T-helper 1 cell treated with Interleukin-12 subunit alpha and Interleukin-12 subunit beta and Interleukin-4 antibody, amounts not matched to agents 30 μg/mL and 1 μg/mL, for 36 hours (primary cell): ENCODE results near the gene ENTREP3.
A peak's percentile ranks its signal among the peaks of the same experiment; 100 is the strongest.
"Not testable (repeated sequence)": the region's sequence is repeated elsewhere in the genome, so short reads cannot be mapped to it uniquely, and the experiment has no call there.

Experiments used
- H3K27ac Mint-ChIP-seq: one replicate; pipeline ENCODE4 v1.8.0; 2021; ENCODE audit warnings: mild to moderate bottlenecking, mixed read lengths
- H3K27me3 Mint-ChIP-seq: one replicate; pipeline ENCODE4 v1.8.0; 2021; ENCODE audit warnings: low read depth, mixed read lengths
- H3K36me3 Mint-ChIP-seq: one replicate; pipeline ENCODE4 v1.8.0; 2021; ENCODE audit warnings: low read depth, mixed read lengths
- H3K4me1 Mint-ChIP-seq: one replicate; pipeline ENCODE4 v1.8.0; 2021; ENCODE audit warnings: low read depth, mixed read lengths
- H3K4me3 Mint-ChIP-seq: one replicate; pipeline ENCODE4 v1.8.0; 2021; ENCODE audit warnings: mild to moderate bottlenecking, moderate library complexity, mixed read lengths
- H3K9me3 Mint-ChIP-seq: one replicate; pipeline ENCODE4 v1.8.0; 2021; ENCODE audit warnings: mixed read lengths

ENTREP3 gene

GRCh38 chr1:155227261-155228095, 27.8 kb downstream of the ENTREP3 start:
- peak overlapping the region; percentile 95 for H3K4me3 Mint-ChIP-seq
- no peaks in the 10 kb centered on the region for H3K36me3 Mint-ChIP-seq
- peak overlapping the region; percentile 91 for H3K27ac Mint-ChIP-seq
- no peaks in the 10 kb centered on the region for H3K9me3 Mint-ChIP-seq
- H3K27me3 Mint-ChIP-seq = no peaks in the 10 kb centered on the region
- H3K4me1 Mint-ChIP-seq = peaks cover 21% of the 10 kb centered on the region

- no peaks in the 10 kb centered on the region for H3K27me3 Mint-ChIP-seq
- H3K4me1 Mint-ChIP-seq = peaks cover 21% of the 10 kb centered on the region
- H3K36me3 Mint-ChIP-seq = no peaks in the 10 kb centered on the region
- H3K9me3 Mint-ChIP-seq = no peaks in the 10 kb centered on the region
- peak overlapping the region; percentile 95 for H3K4me3 Mint-ChIP-seq
- peak overlapping the region; percentile 91 for H3K27ac Mint-ChIP-seq
These were observed 28.4 kb downstream of the ENTREP3 start for GRCh38 chr1:155226910-155227260.

DNA sequence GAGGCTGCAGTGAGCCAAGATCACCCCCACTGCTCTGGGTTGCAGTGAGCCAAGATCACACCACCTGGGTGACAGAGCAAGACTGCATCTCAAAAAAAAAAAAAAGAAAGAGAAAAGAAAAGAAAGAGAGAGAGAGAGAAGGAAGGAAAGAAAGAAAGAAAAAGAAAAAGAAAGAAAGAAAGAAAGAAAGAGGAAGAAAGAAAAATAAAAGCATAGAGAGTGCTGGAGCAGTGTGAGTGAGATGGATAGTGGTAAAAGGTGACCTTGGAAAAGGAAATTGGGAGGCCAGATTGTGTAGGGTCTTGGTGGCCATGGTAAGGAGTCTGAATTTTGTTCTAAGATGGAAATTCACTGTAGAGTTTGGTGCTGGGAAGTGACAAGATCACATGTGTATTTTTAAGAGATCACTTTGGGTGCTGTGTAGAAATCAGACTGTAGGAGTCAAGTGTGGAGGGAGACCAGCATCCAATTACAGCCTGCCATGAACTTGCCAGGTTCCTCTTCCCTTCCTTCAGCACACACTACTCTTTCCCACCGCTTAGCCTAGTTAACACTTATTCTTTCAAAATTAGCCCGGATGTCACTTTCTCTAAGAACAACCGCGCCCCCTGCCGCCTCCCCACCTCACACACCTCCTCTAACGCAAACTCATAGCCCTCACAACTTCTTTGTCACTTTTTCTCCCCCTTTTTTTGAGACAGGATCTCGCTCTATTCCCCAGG, 28.9 kb downstream of the ENTREP3 start:
- no peaks in the 10 kb centered on the region for H3K36me3 Mint-ChIP-seq
- peak overlapping the region; percentile 95 for H3K4me3 Mint-ChIP-seq
- H3K27me3 Mint-ChIP-seq = no peaks in the 10 kb centered on the region
- peak overlapping the region; percentile 91 for H3K27ac Mint-ChIP-seq
- H3K9me3 Mint-ChIP-seq = no peaks in the 10 kb centered on the region
- peaks cover 21% of the 10 kb centered on the region for H3K4me1 Mint-ChIP-seq

- not testable (repeated sequence) for H3K27ac Mint-ChIP-seq, H3K36me3 Mint-ChIP-seq, H3K9me3 Mint-ChIP-seq, H3K27me3 Mint-ChIP-seq
- Mint-ChIP-seq H3K4me1 (peaks cover 25% of the 10 kb centered on the region), H3K4me3 (peak overlapping the region; percentile 31)
These were observed 29.9 kb downstream of the ENTREP3 start for GRCh38 chr1:155225404-155225759.

DNA sequence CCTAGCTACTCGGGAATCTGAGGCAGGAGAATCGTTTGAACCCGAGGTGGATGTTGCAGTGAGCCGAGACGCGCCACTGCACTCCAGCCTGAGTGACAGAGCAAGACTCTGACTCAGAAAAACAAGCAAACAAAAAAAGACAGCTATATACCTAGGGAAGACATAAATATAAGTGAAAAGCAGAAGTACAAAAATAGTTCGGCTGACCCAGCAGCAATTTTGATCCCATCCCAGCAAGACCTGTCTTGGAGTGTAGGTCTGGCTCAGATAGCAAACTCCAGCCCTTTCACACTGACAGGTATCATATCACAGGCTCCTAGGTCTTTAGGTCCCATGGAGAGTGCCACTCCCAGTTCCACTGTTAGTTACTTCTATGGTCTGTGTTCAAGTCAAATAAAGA, 32.2 kb downstream of the ENTREP3 start:
- Mint-ChIP-seq H3K4me1 (peaks cover 40% of the 10 kb centered on the region), H3K27me3 (no peaks in the 10 kb centered on the region), H3K9me3 (no peaks in the 10 kb centered on the region), H3K27ac (no peak overlapping the region), H3K4me3 (no peak overlapping the region), H3K36me3 (no peaks in the 10 kb centered on the region)

DNA sequence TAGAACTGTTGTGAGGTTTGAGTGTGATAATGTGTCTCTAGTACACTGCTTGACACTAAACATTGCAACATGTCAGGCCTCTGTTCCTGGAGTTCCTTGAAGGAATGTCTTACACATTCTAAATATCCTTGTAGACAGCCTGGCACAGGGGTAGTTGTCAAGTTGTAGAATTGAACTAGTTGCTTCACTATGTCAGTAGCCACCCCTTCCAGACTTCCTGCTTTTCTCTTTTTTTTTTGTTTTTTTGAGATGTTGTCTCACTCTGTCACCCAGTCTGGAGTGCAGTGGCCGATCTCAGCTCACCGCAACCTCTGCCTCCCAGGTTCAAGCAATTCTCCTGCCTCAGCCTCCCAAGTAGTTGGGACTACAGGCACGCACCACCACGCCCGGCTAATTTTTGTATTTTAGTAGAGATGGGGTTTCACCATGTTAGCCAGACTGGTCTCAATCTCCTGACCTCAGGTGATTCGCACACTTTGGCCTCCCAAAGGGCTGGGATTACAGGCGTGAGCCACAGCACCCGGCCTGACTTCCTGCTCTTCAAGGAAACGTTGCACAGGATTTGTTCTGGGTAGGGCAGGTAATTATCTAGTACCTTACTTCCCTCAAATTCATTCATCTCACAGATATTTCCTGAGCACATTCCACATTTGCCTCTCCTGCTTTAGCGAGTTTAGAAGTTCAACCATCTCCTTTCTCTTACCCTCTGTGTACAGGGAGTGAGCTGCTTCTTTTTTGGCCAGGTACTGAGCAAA, 34.9 kb downstream of the ENTREP3 start:
- Mint-ChIP-seq H3K27ac (peak overlapping the region; percentile 84), H3K4me1 (peaks cover 25% of the 10 kb centered on the region)
- H3K4me3 Mint-ChIP-seq, H3K27me3 Mint-ChIP-seq, H3K36me3 Mint-ChIP-seq, H3K9me3 Mint-ChIP-seq: not testable (repeated sequence)

DNA sequence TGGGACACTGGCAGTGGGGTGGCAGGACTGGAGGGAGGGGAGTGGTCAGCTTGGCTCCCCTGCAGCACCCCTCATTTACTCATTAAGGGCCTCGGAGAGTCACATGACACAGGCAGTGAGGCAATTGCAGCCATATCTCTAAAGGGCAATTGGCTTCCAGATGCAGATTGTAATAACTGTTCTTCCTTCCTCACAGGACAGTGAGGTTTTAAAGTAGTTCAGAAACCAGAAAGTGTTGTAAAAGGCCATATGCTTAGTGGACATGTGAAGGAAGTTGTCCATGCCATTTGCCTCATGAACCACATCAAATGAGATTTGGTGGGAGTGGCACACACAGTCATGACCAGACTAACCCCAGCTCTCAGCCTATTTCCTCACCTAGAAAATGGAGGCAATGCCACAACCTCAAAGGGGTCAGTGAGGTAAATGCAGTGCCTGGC, 35.7 kb downstream of the ENTREP3 start:
- no peaks in the 10 kb centered on the region for H3K9me3 Mint-ChIP-seq
- H3K4me3 Mint-ChIP-seq = peak overlapping the region; percentile 17
- peaks cover 28% of the 10 kb centered on the region for H3K4me1 Mint-ChIP-seq
- peak overlapping the region; percentile 84 for H3K27ac Mint-ChIP-seq
- H3K27me3 Mint-ChIP-seq = no peaks in the 10 kb centered on the region
- H3K36me3 Mint-ChIP-seq = peaks cover 8% of the 10 kb centered on the region

- Mint-ChIP-seq H3K27ac (peak overlapping the region; percentile 84), H3K9me3 (no peaks in the 10 kb centered on the region), H3K27me3 (no peaks in the 10 kb centered on the region), H3K4me1 (peaks cover 28% of the 10 kb centered on the region), H3K36me3 (peaks cover 8% of the 10 kb centered on the region), H3K4me3 (peak overlapping the region; percentile 17)
These were observed 36.3 kb downstream of the ENTREP3 start for GRCh38 chr1:155218854-155219591.

DNA sequence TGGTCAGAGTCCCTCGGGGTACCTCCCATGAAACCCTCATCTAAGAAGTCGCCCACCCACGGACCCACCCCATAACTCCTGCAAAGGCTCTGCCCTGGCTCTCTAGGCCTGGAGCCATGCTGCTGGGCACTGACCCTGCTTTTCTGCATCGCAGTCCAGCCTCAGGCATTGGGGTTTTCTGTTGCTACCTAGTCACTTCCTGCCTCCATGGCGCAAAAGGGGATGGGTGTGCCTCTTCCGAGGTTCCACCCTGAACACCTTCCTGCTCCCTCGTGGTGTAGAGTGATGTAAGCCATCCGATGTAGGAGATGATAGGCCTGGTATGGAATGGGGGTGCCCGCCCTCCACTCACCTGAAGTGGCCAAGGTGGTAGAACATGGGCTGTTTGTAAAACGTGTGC, 40.6 kb downstream of the ENTREP3 start:
- H3K4me1 Mint-ChIP-seq = peaks cover 25% of the 10 kb centered on the region
- H3K27ac Mint-ChIP-seq = peak overlapping the region; percentile 88
- peaks cover 11% of the 10 kb centered on the region for H3K36me3 Mint-ChIP-seq
- H3K9me3 Mint-ChIP-seq, H3K27me3 Mint-ChIP-seq, H3K4me3 Mint-ChIP-seq: not testable (repeated sequence)

GRCh38 chr1:155212051-155212440, 43.2 kb downstream of the ENTREP3 start:
- H3K36me3 Mint-ChIP-seq = peaks cover 11% of the 10 kb centered on the region
- H3K4me1 Mint-ChIP-seq = peaks cover 25% of the 10 kb centered on the region
- H3K4me3 Mint-ChIP-seq, H3K27me3 Mint-ChIP-seq, H3K27ac Mint-ChIP-seq, H3K9me3 Mint-ChIP-seq: not testable (repeated sequence)

DNA sequence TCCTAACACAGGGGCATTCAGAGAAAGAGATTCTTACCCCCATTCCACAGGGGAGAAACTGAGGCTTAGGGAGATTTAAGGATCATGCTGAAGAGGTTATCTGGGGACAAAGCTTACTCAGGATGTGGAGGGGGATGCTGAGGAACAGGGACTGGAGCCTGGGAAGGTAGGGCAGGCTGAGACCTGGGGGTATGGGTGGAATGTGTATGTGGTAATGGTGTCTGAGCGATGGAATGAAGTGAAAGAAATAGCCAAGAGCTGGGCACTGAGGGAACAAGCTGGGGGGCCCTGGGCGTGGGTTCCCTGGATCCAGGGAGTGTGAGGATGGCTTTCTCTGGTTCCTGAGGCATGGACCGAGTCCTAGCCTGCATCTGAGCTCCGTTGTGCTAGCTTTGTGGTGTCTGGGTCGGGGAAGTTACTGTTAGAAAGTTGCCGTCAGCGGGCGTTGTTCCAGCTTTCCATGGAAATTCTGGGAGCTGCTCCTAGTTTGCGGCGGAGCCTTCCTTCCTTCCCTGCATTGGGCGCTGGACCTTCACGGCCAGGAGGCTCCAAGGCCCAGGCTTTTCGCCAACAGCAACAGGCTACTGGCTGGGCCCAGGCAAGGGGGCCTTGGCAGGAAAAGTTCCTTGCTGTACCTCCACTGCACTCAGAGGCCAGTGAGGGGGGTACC, 43.8 kb downstream of the ENTREP3 start:
- not testable (repeated sequence) for H3K4me3 Mint-ChIP-seq, H3K36me3 Mint-ChIP-seq

DNA sequence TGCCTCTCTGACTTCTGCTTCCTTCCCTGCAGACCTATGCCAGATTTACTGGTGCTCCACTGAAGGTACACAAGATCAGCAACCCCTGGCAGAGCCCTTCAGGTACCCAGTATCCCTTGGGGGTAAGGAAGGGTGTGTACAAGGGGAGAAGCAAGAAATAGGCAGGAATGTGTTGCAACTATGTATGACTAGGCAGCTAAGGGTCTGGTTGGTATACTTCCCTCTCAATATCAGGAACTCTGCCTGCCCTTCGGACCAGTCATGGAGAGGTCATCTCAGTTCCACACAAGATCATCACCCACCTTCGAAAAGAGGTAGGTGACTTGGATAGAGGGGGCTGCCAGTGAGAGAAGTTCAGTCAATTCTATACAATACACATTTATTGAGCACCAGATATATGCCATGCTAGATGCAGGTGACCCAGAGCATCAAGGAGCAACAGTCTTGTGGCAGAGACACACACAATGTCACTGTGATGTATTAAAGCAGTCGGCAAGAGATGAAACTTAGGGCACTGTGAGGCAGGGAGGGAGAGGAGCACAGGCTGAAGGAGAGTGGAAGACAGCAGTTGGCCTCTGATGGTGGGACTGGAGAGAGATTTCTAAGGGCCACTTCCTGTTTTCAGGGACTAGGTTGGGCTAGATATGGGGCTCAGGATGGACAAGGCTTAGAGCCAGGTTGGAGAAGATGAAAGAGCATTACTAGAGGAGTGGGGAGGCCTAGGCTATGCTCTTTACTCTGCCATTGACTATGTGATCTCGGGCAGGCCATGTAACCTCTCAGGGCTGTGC, 44.8 kb downstream of the ENTREP3 start:
- Mint-ChIP-seq H3K36me3 (peaks cover 8% of the 10 kb centered on the region), H3K9me3 (no peaks in the 10 kb centered on the region), H3K27ac (no peak overlapping the region), H3K4me3 (peak overlapping the region; percentile 25), H3K4me1 (peaks cover 30% of the 10 kb centered on the region), H3K27me3 (no peaks in the 10 kb centered on the region)

More for the DNA sequence above, 43.8 kb downstream of the ENTREP3 start:
- not testable (repeated sequence) for H3K27me3 Mint-ChIP-seq, H3K27ac Mint-ChIP-seq, H3K9me3 Mint-ChIP-seq
- H3K4me1 Mint-ChIP-seq = peaks cover 30% of the 10 kb centered on the region

DNA sequence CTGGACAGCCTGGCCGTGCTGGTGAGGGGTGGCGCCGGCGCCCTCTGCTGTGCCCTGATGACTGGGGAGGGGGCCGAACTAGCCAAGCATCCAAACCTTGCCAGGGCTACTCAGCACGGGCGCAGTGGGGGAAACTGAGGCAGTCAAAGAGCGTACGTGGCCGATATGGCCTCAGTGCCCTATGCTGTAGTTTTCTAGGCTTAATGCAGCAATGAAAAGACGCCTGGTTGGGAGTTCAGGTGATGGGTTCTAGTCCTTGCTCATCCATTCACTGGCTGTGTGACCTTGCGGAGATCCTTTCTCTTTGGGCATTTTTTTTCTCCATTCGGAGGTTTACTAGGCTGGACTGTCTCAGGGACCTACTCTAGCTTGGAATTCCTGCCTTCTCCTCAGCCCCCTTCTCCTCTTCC, 46.0 kb downstream of the ENTREP3 start:
- H3K9me3 Mint-ChIP-seq = no peaks in the 10 kb centered on the region
- H3K27ac Mint-ChIP-seq = peak overlapping the region; percentile 83
- H3K36me3 Mint-ChIP-seq = peaks cover 3% of the 10 kb centered on the region
- no peaks in the 10 kb centered on the region for H3K27me3 Mint-ChIP-seq
- peak overlapping the region; percentile 85 for H3K4me3 Mint-ChIP-seq
- H3K4me1 Mint-ChIP-seq = peaks cover 24% of the 10 kb centered on the region
